WI38 (cell line): ENCODE results near the gene FAM193A.
"Not testable (repeated sequence)": the region's sequence is repeated elsewhere in the genome, so short reads cannot be mapped to it uniquely, and the experiment has no call there.

Experiments
- H3K4me3 ChIP-seq: 2 replicates; pipeline ENCODE4 v1.5.1; 2011; ENCODE audit warnings: low read depth, mild to moderate bottlenecking, control low read depth, low read length
- TF ChIP-seq, protein P1 (sequence below): IDR thresholded peaks from 2 replicates; pipeline ENCODE4 v1.5.1; 2012; ENCODE audit warnings: low read depth, mild to moderate bottlenecking, control low read depth, low read length

Gene FAM193A

GRCh38 chr4:2604614-2605013 lies 68.2 kb downstream of the FAM193A start:
- TF ChIP-seq, protein P1, sequence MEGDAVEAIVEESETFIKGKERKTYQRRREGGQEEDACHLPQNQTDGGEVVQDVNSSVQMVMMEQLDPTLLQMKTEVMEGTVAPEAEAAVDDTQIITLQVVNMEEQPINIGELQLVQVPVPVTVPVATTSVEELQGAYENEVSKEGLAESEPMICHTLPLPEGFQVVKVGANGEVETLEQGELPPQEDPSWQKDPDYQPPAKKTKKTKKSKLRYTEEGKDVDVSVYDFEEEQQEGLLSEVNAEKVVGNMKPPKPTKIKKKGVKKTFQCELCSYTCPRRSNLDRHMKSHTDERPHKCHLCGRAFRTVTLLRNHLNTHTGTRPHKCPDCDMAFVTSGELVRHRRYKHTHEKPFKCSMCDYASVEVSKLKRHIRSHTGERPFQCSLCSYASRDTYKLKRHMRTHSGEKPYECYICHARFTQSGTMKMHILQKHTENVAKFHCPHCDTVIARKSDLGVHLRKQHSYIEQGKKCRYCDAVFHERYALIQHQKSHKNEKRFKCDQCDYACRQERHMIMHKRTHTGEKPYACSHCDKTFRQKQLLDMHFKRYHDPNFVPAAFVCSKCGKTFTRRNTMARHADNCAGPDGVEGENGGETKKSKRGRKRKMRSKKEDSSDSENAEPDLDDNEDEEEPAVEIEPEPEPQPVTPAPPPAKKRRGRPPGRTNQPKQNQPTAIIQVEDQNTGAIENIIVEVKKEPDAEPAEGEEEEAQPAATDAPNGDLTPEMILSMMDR = no peak
- H3K4me3 ChIP-seq = no peak overlapping the region

GRCh38 chr4:2606960-2607506 lies 70.6 kb downstream of the FAM193A start:
- TF ChIP-seq, protein P1 = no peak
- no peak overlapping the region for H3K4me3 ChIP-seq

- H3K4me3 ChIP-seq = no peak overlapping the region
- TF ChIP-seq, protein P1 = no peak
Observed at GRCh38 chr4:2607822-2608221, 71.4 kb downstream of the FAM193A start.

DNA sequence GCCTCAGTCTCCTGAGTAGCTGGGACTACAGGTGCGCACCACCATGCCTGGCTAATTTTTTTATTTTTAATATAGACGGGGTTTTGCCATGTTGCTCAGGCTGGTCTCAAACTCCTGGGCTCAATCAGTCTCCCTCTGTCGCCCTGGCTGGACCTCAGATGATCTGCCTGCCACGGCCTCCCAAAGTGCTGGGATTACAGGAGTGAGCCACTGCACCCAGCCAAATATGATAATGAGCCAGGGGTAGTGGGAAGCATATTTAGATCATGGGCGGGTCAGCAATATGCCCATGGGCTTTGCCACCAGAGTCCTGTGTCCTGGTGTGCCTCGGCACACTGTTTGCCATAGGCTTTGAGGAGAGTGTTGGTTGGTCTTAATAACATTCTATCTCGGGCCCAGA lies 71.8 kb downstream of the FAM193A start:
- H3K4me3 ChIP-seq = no peak overlapping the region
- TF ChIP-seq, protein P1 = no peak

DNA sequence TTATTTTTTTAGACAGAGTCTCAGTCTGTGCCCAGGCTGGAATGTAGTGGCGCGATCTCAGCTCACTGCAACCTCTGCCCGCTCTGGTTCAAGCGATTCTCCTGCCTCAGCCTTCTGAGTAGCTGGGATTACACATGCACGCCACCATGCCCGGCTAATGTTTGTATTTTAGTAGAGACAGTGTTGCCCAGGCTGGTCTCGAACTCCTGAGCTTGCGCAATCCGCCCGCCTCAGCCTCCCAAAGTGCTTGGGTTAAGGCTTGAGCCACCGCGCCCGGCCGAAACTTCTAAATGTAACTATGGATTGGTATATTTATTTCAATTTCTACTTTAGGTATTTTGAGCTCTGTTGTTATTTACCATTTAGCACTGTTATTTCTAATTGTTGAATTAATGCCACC lies 79.4 kb downstream of the FAM193A start:
- TF ChIP-seq, protein P1 = no peak
- no peak overlapping the region for H3K4me3 ChIP-seq

DNA sequence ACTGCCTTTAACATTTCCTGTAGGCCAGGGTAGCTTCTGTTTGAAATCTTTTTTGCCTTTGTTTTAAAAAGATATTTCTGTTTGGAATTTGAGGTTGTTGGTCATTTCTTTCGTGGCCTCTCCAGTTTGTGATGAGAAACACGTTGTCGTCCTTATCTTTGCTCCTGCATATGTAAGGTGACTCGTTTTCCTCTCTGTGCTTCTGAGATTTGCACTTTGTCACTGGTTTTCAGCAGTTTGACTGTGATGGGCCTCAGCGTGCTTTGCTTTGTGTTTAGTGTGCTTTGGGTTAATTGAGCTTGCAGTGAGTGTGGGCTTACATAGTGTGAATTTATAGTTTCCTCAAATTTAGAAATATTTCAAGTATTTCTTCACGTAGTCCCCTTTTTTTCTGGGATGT lies 81.5 kb downstream of the FAM193A start:
- TF ChIP-seq, protein P1 = no peak
- no peak overlapping the region for H3K4me3 ChIP-seq

- H3K4me3 ChIP-seq = not testable (repeated sequence)
Observed at GRCh38 chr4:2618729-2619128, 82.3 kb downstream of the FAM193A start.

GRCh38 chr4:2619459-2619858 lies 83.0 kb downstream of the FAM193A start:
- no peak overlapping the region for H3K4me3 ChIP-seq
- TF ChIP-seq, protein P1 = no peak
